ENCODE data around the gene CPNE5. TPM values are rescaled to one million over a fixed set of nuclear protein-coding genes. Genes with fewer than 3 reads are reported as not detected.

The CPNE5 gene
- total and polyA plus RNA-seq, 8 donors, result 1.2 to 7.3 (median 6.4) TPM

DNA sequence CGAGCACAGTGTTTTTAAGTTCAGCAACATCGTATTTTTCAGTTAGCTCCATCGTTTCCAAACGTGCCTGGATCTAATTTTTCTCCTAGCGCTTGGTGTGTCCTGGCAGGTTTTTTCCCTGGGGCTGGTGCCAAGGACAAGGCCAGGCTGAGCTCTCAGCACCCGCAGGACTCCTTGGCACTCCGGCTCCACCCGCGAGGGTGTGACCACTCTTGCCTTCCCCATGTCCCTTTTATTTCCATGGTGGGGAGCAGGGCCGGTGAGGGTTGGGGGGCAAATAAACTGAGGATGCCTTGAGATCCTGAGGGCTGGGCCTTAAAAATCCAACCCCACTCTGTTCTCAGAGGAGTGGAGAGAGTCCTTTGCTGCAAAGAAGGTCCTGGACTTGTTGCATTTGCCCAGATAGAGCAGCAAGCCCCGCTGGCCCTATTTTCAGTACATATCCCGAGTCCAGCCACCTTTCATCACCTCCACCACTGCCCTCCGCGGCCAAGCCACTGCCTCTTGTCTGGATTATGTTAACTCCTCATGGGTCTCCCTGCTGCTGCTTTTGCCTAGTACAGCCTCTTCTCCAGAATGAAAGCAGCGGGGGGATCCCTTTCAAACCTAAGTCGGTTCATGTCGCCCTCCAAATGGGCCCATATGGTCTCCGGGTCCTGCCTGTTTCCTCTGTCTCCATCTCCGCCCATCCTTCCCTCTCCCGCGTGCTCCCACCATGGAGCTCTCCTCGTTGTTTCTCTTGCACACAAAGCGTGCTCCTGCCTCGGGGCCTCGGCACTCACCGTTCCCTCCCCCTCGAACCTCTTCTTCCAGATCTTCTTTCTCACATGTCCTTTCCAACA, 146.2 kb downstream of the CPNE5 start:
- TF ChIP-seq CTCF (IDR thresholded peaks at IDR 0.05), result no peak
- peaks cover 0 to 29% of the 10 kb centered on the region in 2 donors for H3K4me1 ChIP-seq
- H3K27ac ChIP-seq, result peak overlapping the region in 1 of 2 donors; percentile 53
- DNase-seq (no peak), ATAC-seq (peak; percentile 85)
- intact Hi-C loops (cut with DNase I), result no loop called here
- peaks cover 0 to 3% of the 10 kb centered on the region in 2 donors for H3K36me3 ChIP-seq
- no peaks in the 10 kb centered on the region for H3K9me3 ChIP-seq
- no peak overlapping the region for H3K4me3 ChIP-seq
- no peaks in the 10 kb centered on the region for H3K27me3 ChIP-seq

DNA sequence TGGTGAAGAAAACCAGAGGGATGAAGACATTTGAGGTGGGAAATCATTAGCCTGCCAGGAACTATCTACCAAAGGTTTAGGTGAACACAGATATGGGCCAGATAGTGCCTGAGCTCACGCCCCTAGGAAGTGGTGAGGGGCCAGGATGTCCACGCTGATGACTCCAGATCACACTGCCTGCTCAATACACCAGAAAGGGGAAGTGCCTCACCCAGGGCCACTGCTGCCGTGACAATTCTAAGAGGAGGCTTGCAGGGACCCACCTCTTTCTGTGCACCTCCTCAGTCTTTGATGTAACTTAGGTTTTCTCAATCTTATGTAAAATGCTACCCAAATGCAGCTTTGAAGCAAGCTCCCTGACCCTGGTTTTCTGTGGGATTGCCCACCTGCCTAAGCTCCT, 147.0 kb downstream of the CPNE5 start:
- intact Hi-C loops (cut with DNase I), result no loop called here
- ATAC-seq (peak; percentile 45), DNase-seq (no peak)
- Histone ChIP-seq H3K27ac (peak overlapping the region in 1 of 2 donors; percentile 53), H3K36me3 (peaks cover 0 to 11% of the 10 kb centered on the region in 2 donors), H3K27me3 (no peaks in the 10 kb centered on the region), H3K9me3 (no peaks in the 10 kb centered on the region), H3K4me3 (no peak overlapping the region), H3K4me1 (peaks cover 0 to 20% of the 10 kb centered on the region in 2 donors)
- no peak for TF ChIP-seq CTCF (IDR thresholded peaks at IDR 0.05)

DNA sequence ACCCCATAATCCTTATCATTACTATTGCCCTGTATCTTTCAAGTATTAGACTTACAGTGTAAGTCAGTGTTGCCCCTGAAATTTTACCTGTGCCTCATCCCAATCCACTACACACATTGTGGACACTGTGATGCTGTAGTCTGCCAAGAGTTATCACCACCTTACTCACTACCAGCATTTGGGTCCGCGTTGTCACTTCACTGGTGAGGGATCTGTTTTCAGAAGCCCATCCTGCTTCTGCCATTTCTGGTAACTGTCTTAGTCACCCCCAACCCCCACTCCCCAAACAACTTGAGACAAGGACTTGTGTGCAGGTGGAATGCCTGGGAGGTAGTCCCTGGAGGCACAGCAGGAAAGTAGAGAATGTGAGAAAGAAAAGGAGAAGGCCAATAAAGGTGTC, 147.6 kb downstream of the CPNE5 start:
- no peak for TF ChIP-seq CTCF (IDR thresholded peaks at IDR 0.05)
- ATAC-seq, result no peak
- intact Hi-C loops (cut with DNase I), result no loop called here
- no peak overlapping the region for H3K4me3 ChIP-seq
- DNase-seq, result no peak
- no peaks in the 10 kb centered on the region for H3K27me3 ChIP-seq
- peaks cover 0 to 19% of the 10 kb centered on the region in 2 donors for H3K4me1 ChIP-seq
- H3K9me3 ChIP-seq, result no peaks in the 10 kb centered on the region
- peak overlapping the region in 1 of 2 donors; percentile 53 for H3K27ac ChIP-seq
- peaks cover 0 to 16% of the 10 kb centered on the region in 2 donors for H3K36me3 ChIP-seq

- Histone ChIP-seq H3K27ac (no peak overlapping the region), H3K9me3 (no peaks in the 10 kb centered on the region), H3K27me3 (no peaks in the 10 kb centered on the region), H3K36me3 (peaks cover 0 to 22% of the 10 kb centered on the region in 2 donors), H3K4me1 (peaks cover 0 to 25% of the 10 kb centered on the region in 2 donors), H3K4me3 (no peak overlapping the region)
- DNase-seq (no peak), ATAC-seq (no peak)
- no peak for TF ChIP-seq CTCF (IDR thresholded peaks at IDR 0.05)
- intact Hi-C loops (cut with DNase I), result no loop called here
Observed at GRCh38 chr6:36691011-36691410, 148.2 kb downstream of the CPNE5 start.

Other genes starting within 250 kb of the CPNE5 start
- gene SRSF3, start 245.1 kb downstream of the CPNE5 start, total RNA-seq, result 100 to 1,000 TPM; 173 to 253 TPM
- gene SRSF3, start 245.1 kb downstream of the CPNE5 start, polyA plus RNA-seq (ENCODE audit: insufficient read length in 6 of 6), result 100 to 1,000 TPM; 485 to 634 (median 565) TPM
- gene CDKN1A, start 160.7 kb downstream of the CPNE5 start, total RNA-seq, result 100 to 1,000 TPM in 1 of 2 donors, 10 to 100 TPM in 1; 66.9 to 240 TPM
- gene CDKN1A, start 160.7 kb downstream of the CPNE5 start, polyA plus RNA-seq (ENCODE audit: insufficient read length in 6 of 6), result 1 to 10 TPM; 4.7 to 7.4 (median 6.2) TPM
- under 1 TPM; 0.26 to 0.37 TPM for gene RAB44, start 141.6 kb downstream of the CPNE5 start, total RNA-seq
- under 1 TPM; 0.06 to 0.21 (median 0.13) TPM for gene RAB44, start 141.6 kb downstream of the CPNE5 start, polyA plus RNA-seq (ENCODE audit: insufficient read length in 6 of 6)
- 10 to 100 TPM; 19.6 to 24.5 TPM for gene PPIL1, start 35.4 kb upstream of the CPNE5 start, total RNA-seq
- 10 to 100 TPM; 31.9 to 45.3 (median 36.5) TPM for gene PPIL1, start 35.4 kb upstream of the CPNE5 start, polyA plus RNA-seq (ENCODE audit: insufficient read length in 6 of 6)
- gene C6orf89, start 46.5 kb upstream of the CPNE5 start, total RNA-seq, result 10 to 100 TPM; 53.3 to 59.6 TPM
- 10 to 100 TPM; 43.8 to 50.4 (median 46.5) TPM for gene C6orf89, start 46.5 kb upstream of the CPNE5 start, polyA plus RNA-seq (ENCODE audit: insufficient read length in 6 of 6)
- gene PI16, start 115.3 kb upstream of the CPNE5 start, total RNA-seq, result 1 to 10 TPM; 2.5 TPM
- 1 to 10 TPM in 1 of 6 donors, under 1 TPM in 5; 0.15 to 1.0 (median 0.46) TPM for gene PI16, start 115.3 kb upstream of the CPNE5 start, polyA plus RNA-seq (ENCODE audit: insufficient read length in 6 of 6)
- gene MTCH1, start 146.8 kb upstream of the CPNE5 start, total RNA-seq, result 100 to 1,000 TPM; 189 to 192 TPM
- 100 to 1,000 TPM; 145 to 187 (median 157) TPM for gene MTCH1, start 146.8 kb upstream of the CPNE5 start, polyA plus RNA-seq (ENCODE audit: insufficient read length in 6 of 6)
- gene FGD2, start 166.2 kb upstream of the CPNE5 start, total RNA-seq, result 10 to 100 TPM; 24.7 to 60.3 TPM
- 1 to 10 TPM; 3.9 to 5.2 (median 4.5) TPM for gene FGD2, start 166.2 kb upstream of the CPNE5 start, polyA plus RNA-seq (ENCODE audit: insufficient read length in 6 of 6)

All from left lung (tissue), 10 donors.